ENCODE measurements around the gene KRTCAP3.
A peak's percentile ranks its signal among the peaks of the same experiment; 100 is the strongest.

The KRTCAP3 gene

GRCh38 chr2:27461118-27461517 is 18.9 kb downstream of the KRTCAP3 start:
- Mint-ChIP-seq H3K27ac (no peak overlapping the region), H3K36me3 (no peaks in the 10 kb centered on the region), H3K9me3 (no peaks in the 10 kb centered on the region), H3K4me1 (no peaks in the 10 kb centered on the region), H3K4me3 (no peak overlapping the region), H3K27me3 (no peaks in the 10 kb centered on the region)
- CTCF ChIA-PET: no interaction called here
- DNase-seq: no peak

GRCh38 chr2:27464443-27464842 is 22.3 kb downstream of the KRTCAP3 start:
- no peaks in the 10 kb centered on the region for H3K4me1 Mint-ChIP-seq
- H3K36me3 Mint-ChIP-seq: no peaks in the 10 kb centered on the region
- CTCF ChIA-PET: no interaction called here
- no peak overlapping the region for H3K4me3 Mint-ChIP-seq
- H3K9me3 Mint-ChIP-seq: no peaks in the 10 kb centered on the region
- DNase-seq: no peak
- no peaks in the 10 kb centered on the region for H3K27me3 Mint-ChIP-seq
- H3K27ac Mint-ChIP-seq: no peak overlapping the region

GRCh38 chr2:27471961-27472360 is 29.8 kb downstream of the KRTCAP3 start:
- CTCF ChIA-PET: no interaction called here
- H3K27ac Mint-ChIP-seq: no peak overlapping the region
- H3K36me3 Mint-ChIP-seq: peaks cover 3% of the 10 kb centered on the region
- H3K4me1 Mint-ChIP-seq: no peaks in the 10 kb centered on the region
- no peaks in the 10 kb centered on the region for H3K9me3 Mint-ChIP-seq
- no peaks in the 10 kb centered on the region for H3K27me3 Mint-ChIP-seq
- H3K4me3 Mint-ChIP-seq: no peak overlapping the region
- no peak for DNase-seq

GRCh38 chr2:27485496-27485895 is 43.3 kb downstream of the KRTCAP3 start:
- CTCF ChIA-PET: interaction anchor here (0.6 to 1.5 kb wide), 2 partner anchors 10 to 198 kb away, joined by 3 read pairs; no protein-coding TSS in a partner anchor
- Mint-ChIP-seq H3K4me3 (no peak overlapping the region), H3K36me3 (no peaks in the 10 kb centered on the region), H3K27me3 (no peaks in the 10 kb centered on the region), H3K27ac (no peak overlapping the region), H3K4me1 (peaks cover 19% of the 10 kb centered on the region), H3K9me3 (no peaks in the 10 kb centered on the region)
- DNase-seq: no peak

GRCh38 chr2:27489118-27489497 is 46.9 kb downstream of the KRTCAP3 start:
- Mint-ChIP-seq H3K36me3 (no peaks in the 10 kb centered on the region), H3K27me3 (peaks cover 22% of the 10 kb centered on the region), H3K9me3 (no peaks in the 10 kb centered on the region), H3K4me1 (peaks cover 22% of the 10 kb centered on the region), H3K4me3 (peak overlapping the region; percentile 81), H3K27ac (peak overlapping the region; percentile 88)
- DNase-seq: peak; percentile 25
- CTCF ChIA-PET: interaction anchor here (1.2 kb wide), 1 partner anchor 43 kb away, joined by 5 read pairs; no protein-coding TSS in a partner anchor

- peak within 1 kb of the TSS; percentile 81 for H3K4me3 Mint-ChIP-seq
- DNase-seq: peak; percentile 100
- H3K27me3 Mint-ChIP-seq: peaks cover 28% of the 10 kb centered on the region
- H3K27ac Mint-ChIP-seq: peak within 1 kb of the TSS; percentile 88
- no peaks in the 10 kb centered on the region for H3K36me3 Mint-ChIP-seq
- CTCF ChIA-PET: no interaction called here
- H3K4me1 Mint-ChIP-seq: peaks cover 22% of the 10 kb centered on the region
- H3K9me3 Mint-ChIP-seq: no peaks in the 10 kb centered on the region
Measured at GRCh38 chr2:27489498-27490397, 47.6 kb downstream of the KRTCAP3 start, which contains the start of gene IFT172. IFT172 (minus strand) TSS chr2:27489743; CDS start chr2:27489653, 90 bp downstream.

GRCh38 chr2:27492557-27492956 is 50.4 kb downstream of the KRTCAP3 start:
- CTCF ChIA-PET: no interaction called here
- peaks cover 54% of the 10 kb centered on the region for H3K27me3 Mint-ChIP-seq
- no peaks in the 10 kb centered on the region for H3K36me3 Mint-ChIP-seq
- H3K4me3 Mint-ChIP-seq: no peak overlapping the region
- peak overlapping the region; percentile 16 for H3K27ac Mint-ChIP-seq
- H3K9me3 Mint-ChIP-seq: no peaks in the 10 kb centered on the region
- peaks cover 29% of the 10 kb centered on the region for H3K4me1 Mint-ChIP-seq
- DNase-seq: no peak

GRCh38 chr2:27493948-27494283 is 51.7 kb downstream of the KRTCAP3 start:
- CTCF ChIA-PET: no interaction called here
- no peak for DNase-seq
- Mint-ChIP-seq H3K9me3 (no peaks in the 10 kb centered on the region), H3K36me3 (no peaks in the 10 kb centered on the region), H3K4me1 (peaks cover 25% of the 10 kb centered on the region), H3K27me3 (peaks cover 65% of the 10 kb centered on the region), H3K27ac (no peak overlapping the region), H3K4me3 (peak overlapping the region; percentile 51)
